GM12873 (cell line): ENCODE results near the gene OSCP1.

Source experiments
- TF ChIP-seq, protein P1 (sequence below): IDR thresholded peaks from 2 replicates; pipeline ENCODE4 v1.5.1; 2012; ENCODE audit warnings: low read depth, mild to moderate bottlenecking, moderate library complexity, low read length, control low read depth; ENCODE audit not compliant: insufficient read depth; ENCODE audit errors: missing control alignments

The OSCP1 gene

DNA sequence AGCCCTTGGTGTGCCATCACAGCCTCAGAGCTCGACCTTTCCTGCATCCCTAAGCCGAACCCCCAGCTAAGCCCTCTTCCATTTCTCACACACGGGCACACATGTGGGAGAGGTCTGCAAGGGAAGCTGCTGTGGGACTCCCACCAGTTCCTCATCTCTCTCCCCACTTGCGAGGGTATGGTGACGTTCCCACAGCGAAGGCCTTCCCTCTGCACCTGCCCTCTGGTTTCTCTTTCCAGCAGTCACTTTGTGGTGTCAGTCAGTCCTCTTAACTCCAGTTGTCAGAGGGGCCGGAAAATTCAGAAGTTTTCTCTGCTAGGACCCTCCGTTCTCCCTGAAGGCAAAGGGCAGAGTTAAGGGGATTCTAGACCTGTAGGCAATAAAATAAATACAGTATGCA, 59.0 kb downstream of the OSCP1 start:
- TF ChIP-seq, protein P1, sequence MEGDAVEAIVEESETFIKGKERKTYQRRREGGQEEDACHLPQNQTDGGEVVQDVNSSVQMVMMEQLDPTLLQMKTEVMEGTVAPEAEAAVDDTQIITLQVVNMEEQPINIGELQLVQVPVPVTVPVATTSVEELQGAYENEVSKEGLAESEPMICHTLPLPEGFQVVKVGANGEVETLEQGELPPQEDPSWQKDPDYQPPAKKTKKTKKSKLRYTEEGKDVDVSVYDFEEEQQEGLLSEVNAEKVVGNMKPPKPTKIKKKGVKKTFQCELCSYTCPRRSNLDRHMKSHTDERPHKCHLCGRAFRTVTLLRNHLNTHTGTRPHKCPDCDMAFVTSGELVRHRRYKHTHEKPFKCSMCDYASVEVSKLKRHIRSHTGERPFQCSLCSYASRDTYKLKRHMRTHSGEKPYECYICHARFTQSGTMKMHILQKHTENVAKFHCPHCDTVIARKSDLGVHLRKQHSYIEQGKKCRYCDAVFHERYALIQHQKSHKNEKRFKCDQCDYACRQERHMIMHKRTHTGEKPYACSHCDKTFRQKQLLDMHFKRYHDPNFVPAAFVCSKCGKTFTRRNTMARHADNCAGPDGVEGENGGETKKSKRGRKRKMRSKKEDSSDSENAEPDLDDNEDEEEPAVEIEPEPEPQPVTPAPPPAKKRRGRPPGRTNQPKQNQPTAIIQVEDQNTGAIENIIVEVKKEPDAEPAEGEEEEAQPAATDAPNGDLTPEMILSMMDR, result no peak

GRCh38 chr1:36390411-36390810, 59.8 kb downstream of the OSCP1 start:
- TF ChIP-seq, protein P1, result no peak

DNA sequence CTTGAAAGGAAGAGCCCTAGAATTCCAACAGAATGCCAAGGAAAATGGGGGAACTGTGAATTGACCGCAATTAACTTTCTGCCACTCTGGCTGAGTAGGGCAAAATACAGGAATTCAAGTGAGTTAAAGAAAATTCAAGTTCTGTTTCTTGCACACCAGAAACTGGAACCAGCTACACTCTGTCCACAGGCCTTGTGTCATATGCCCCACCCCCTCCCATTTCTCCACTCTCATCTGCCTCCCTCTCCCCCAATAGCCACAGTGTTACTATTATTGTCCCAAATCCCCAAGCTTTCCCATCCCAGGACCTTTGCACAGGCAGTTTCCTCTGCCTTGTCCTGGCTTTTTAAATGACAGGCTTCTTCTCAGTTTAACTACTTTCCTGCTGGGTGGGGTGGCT, 60.3 kb downstream of the OSCP1 start:
- TF ChIP-seq, protein P1, result no peak

DNA sequence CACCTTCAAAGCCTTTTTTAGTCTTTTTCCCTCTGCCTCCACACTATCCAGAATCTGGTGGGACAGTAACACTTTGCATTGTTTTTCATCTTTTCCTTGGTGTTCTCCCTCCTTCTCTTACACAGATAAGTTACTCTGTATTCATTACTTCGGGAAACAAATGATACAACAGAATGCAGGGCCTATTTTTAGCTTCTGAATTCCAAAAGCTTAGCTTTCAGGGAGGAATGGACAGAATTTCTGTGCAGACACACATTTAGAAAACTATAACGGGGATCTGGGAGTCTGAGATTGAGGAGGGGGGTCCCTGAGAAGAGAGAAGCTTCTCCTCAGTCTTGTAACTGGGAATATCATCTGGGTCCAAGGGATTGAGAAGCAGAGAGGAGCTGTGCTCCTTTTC, 61.0 kb downstream of the OSCP1 start:
- TF ChIP-seq, protein P1, result no peak

DNA sequence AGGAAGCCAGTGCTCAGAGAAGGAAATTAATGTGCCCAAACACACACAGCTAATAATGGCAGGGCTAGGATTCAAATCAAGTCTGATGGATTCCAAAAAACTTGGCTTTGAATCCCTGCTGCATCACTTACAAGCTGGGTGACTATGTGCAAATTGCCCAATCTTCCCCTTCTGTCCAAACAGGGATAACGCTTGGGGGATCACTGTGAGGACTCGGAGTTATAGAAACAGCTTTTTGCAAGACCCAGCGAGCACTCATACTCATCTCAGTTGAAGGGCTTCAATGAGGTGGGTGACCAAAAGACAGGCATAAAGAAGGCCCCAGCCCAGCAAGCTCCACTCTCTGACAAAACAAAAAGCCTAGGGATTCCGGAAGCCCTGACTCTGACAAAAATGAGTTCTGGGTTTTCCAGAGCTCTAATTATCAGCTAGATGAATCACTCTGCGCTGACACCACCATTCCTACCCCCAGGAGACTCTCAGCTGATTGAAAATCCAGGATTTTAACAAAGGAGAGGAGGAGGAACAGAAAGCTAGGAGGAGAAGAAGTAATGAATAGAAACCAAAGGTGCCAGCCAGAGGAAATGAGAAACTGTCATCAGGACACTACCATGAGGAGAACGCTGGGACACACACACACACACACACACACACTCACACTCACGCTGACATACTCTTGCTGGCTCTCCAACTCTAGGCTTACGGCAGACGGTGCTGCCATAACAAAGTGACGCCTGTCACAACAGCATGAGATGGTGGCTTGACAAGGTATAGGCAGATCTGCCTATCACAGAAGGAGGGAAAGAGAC, 62.9 kb downstream of the OSCP1 start:
- TF ChIP-seq, protein P1, result no peak

GRCh38 chr1:36386265-36387140, 63.7 kb downstream of the OSCP1 start:
- TF ChIP-seq, protein P1, result no peak
